ENCODE results near the gene EBLN2.
"Not testable (repeated sequence)": the region's sequence is repeated elsewhere in the genome, so short reads cannot be mapped to it uniquely, and the experiment has no call there.

Gene EBLN2

GRCh38 chr3:73056014-73056844 is 5.2 kb upstream of the EBLN2 start:
- Histone ChIP-seq H3K27me3 (no peaks in the 10 kb centered on the region), H3K9ac (0 out of 2 replicates have a peak overlapping the region, but pooled peaks have one; percentile 19), H3K4me3 (no peak overlapping the region), H3K4me2 (no peak overlapping the region), H3K4me1 (0 out of 2 replicates have a peak, but pooled peaks cover 8% of the 10 kb centered on the region), H4K20me1 (peaks cover 41% of the 10 kb centered on the region), H3K36me3 (peaks cover 27% of the 10 kb centered on the region), H3K9me3 (no peaks in the 10 kb centered on the region), H3K27ac (no peak overlapping the region)
- TF ChIP-seq Cebpa-rat (IDR thresholded peaks at IDR 0.05): no peak

- Histone ChIP-seq H3K9me3 (no peaks in the 10 kb centered on the region), H4K20me1 (peaks cover 41% of the 10 kb centered on the region), H3K4me1 (0 out of 2 replicates have a peak, but pooled peaks cover 8% of the 10 kb centered on the region), H3K4me3 (no peak overlapping the region), H3K9ac (no peak overlapping the region), H3K27ac (no peak overlapping the region), H3K27me3 (no peaks in the 10 kb centered on the region), H3K36me3 (peaks cover 28% of the 10 kb centered on the region), H3K4me2 (no peak overlapping the region)
- no peak for TF ChIP-seq Cebpa-rat (IDR thresholded peaks at IDR 0.05)
Observed at GRCh38 chr3:73056845-73057150, 4.7 kb upstream of the EBLN2 start.

GRCh38 chr3:73060302-73060723 is 1.1 kb upstream of the EBLN2 start:
- Histone ChIP-seq H3K4me2 (no peak overlapping the region), H3K4me3 (no peak overlapping the region), H3K9me3 (no peaks in the 10 kb centered on the region), H3K27ac (no peak overlapping the region), H3K27me3 (no peaks in the 10 kb centered on the region), H4K20me1 (peaks cover 59% of the 10 kb centered on the region), H3K4me1 (0 out of 2 replicates have a peak, but pooled peaks cover 8% of the 10 kb centered on the region), H3K9ac (no peak overlapping the region), H3K36me3 (peaks cover 62% of the 10 kb centered on the region)
- TF ChIP-seq Cebpa-rat (IDR thresholded peaks at IDR 0.05): no peak

- H4K20me1 ChIP-seq: peaks cover 53% of the 10 kb centered on the region
- not testable (repeated sequence) for H3K27me3 ChIP-seq, H3K4me3 ChIP-seq, H3K4me2 ChIP-seq, H3K9me3 ChIP-seq, H3K9ac ChIP-seq, H3K27ac ChIP-seq
- H3K4me1 ChIP-seq: peaks cover 15% of the 10 kb centered on the region
- peaks cover 71% of the 10 kb centered on the region for H3K36me3 ChIP-seq
Observed at GRCh38 chr3:73066243-73066642, 4.8 kb downstream of the EBLN2 start.

GRCh38 chr3:73068419-73068818 is 7.0 kb downstream of the EBLN2 start:
- Histone ChIP-seq H3K4me1 (peaks cover 15% of the 10 kb centered on the region), H3K4me3 (no peak overlapping the region), H3K4me2 (no peak overlapping the region), H3K27me3 (no peaks in the 10 kb centered on the region), H3K9ac (no peak overlapping the region), H3K36me3 (peaks cover 49% of the 10 kb centered on the region), H3K9me3 (no peaks in the 10 kb centered on the region), H3K27ac (no peak overlapping the region), H4K20me1 (peaks cover 47% of the 10 kb centered on the region)
- no peak for TF ChIP-seq Cebpa-rat (IDR thresholded peaks at IDR 0.05)

- H3K4me3 ChIP-seq: no peak overlapping the region
- H3K27ac ChIP-seq: no peak overlapping the region
- no peaks in the 10 kb centered on the region for H3K9me3 ChIP-seq
- H3K9ac ChIP-seq: no peak overlapping the region
- peaks cover 39% of the 10 kb centered on the region for H4K20me1 ChIP-seq
- H3K27me3 ChIP-seq: no peaks in the 10 kb centered on the region
- H3K4me2 ChIP-seq: no peak overlapping the region
- H3K4me1 ChIP-seq: peaks cover 15% of the 10 kb centered on the region
- H3K36me3 ChIP-seq: peaks cover 41% of the 10 kb centered on the region
- no peak for TF ChIP-seq Cebpa-rat (IDR thresholded peaks at IDR 0.05)
Observed at GRCh38 chr3:73069187-73069586, 7.7 kb downstream of the EBLN2 start.

- no peak for TF ChIP-seq Cebpa-rat (IDR thresholded peaks at IDR 0.05)
- H3K27me3 ChIP-seq: no peaks in the 10 kb centered on the region
Observed at GRCh38 chr3:73069775-73070444, 8.5 kb downstream of the EBLN2 start.

GRCh38 chr3:73070675-73071575 is 9.5 kb downstream of the EBLN2 start:
- Histone ChIP-seq H3K9ac (no peak overlapping the region), H3K27me3 (no peaks in the 10 kb centered on the region), H3K27ac (no peak overlapping the region), H3K36me3 (peaks cover 24% of the 10 kb centered on the region; the same call in 1 of the 2 replicates), H3K4me1 (peaks cover 15% of the 10 kb centered on the region), H3K9me3 (no peaks in the 10 kb centered on the region), H3K4me2 (no peak overlapping the region), H3K4me3 (no peak overlapping the region), H4K20me1 (peaks cover 29% of the 10 kb centered on the region)
- TF ChIP-seq Cebpa-rat (IDR thresholded peaks at IDR 0.05): no peak

More at GRCh38 chr3:73069775-73070444, 8.5 kb downstream of the EBLN2 start:
- Histone ChIP-seq H3K4me1 (peaks cover 15% of the 10 kb centered on the region), H3K36me3 (peaks cover 34% of the 10 kb centered on the region), H3K27ac (no peak overlapping the region), H3K9ac (no peak overlapping the region), H3K4me3 (no peak overlapping the region), H4K20me1 (peaks cover 32% of the 10 kb centered on the region), H3K9me3 (no peaks in the 10 kb centered on the region), H3K4me2 (no peak overlapping the region)

GRCh38 chr3:73071952-73072351 is 10.5 kb downstream of the EBLN2 start:
- TF ChIP-seq Cebpa-rat (IDR thresholded peaks at IDR 0.05): no peak
- Histone ChIP-seq H3K4me3 (no peak overlapping the region), H4K20me1 (peaks cover 24% of the 10 kb centered on the region), H3K27ac (no peak overlapping the region), H3K4me1 (peaks cover 15% of the 10 kb centered on the region), H3K9me3 (no peaks in the 10 kb centered on the region), H3K27me3 (no peaks in the 10 kb centered on the region), H3K36me3 (peaks cover 15% of the 10 kb centered on the region; the same call in 1 of the 2 replicates), H3K4me2 (no peak overlapping the region), H3K9ac (no peak overlapping the region)
